GM19452 (cell line): ENCODE results near the gene APOO.
"Not testable (repeated sequence)": the region's sequence is repeated elsewhere in the genome, so short reads cannot be mapped to it uniquely, and the experiment has no call there.

Experiments used
- ATAC-seq: cut with Tn5 transposase; IDR thresholded peaks from one replicate; pipeline ENCODE4 v1.9.1; 2021; ENCODE audit not compliant: unreplicated experiment

Gene APOO

GRCh38 chrX:23861952-23862351 lies 45.8 kb downstream of the APOO start:
- ATAC-seq = not testable (repeated sequence)

- ATAC-seq = no peak
These were observed 46.4 kb downstream of the APOO start for GRCh38 chrX:23861215-23861896.

GRCh38 chrX:23859238-23859637 lies 48.5 kb downstream of the APOO start:
- not testable (repeated sequence) for ATAC-seq

GRCh38 chrX:23857935-23858334 lies 49.8 kb downstream of the APOO start:
- no peak for ATAC-seq

GRCh38 chrX:23857363-23857762 lies 50.4 kb downstream of the APOO start:
- ATAC-seq = no peak

GRCh38 chrX:23855569-23855968 lies 52.2 kb downstream of the APOO start:
- ATAC-seq = no peak

- ATAC-seq = no peak
These were observed 52.8 kb downstream of the APOO start for GRCh38 chrX:23854945-23855344.

GRCh38 chrX:23854122-23854521 lies 53.6 kb downstream of the APOO start:
- ATAC-seq = no peak

GRCh38 chrX:23851544-23851943 lies 56.2 kb downstream of the APOO start:
- no peak for ATAC-seq

GRCh38 chrX:23849241-23849640 lies 58.5 kb downstream of the APOO start:
- no peak for ATAC-seq

- no peak for ATAC-seq
These were observed 62.4 kb downstream of the APOO start for GRCh38 chrX:23845351-23845817.

- no peak for ATAC-seq
These were observed 63.1 kb downstream of the APOO start for GRCh38 chrX:23844502-23845138.

GRCh38 chrX:23841847-23842522 lies 65.8 kb downstream of the APOO start:
- no peak for ATAC-seq

- ATAC-seq = no peak
These were observed 67.1 kb downstream of the APOO start for GRCh38 chrX:23840674-23841073.

GRCh38 chrX:23838953-23839352 lies 68.8 kb downstream of the APOO start:
- ATAC-seq = no peak

- no peak for ATAC-seq
These were observed 75.0 kb downstream of the APOO start for GRCh38 chrX:23832721-23833120.

- no peak for ATAC-seq
These were observed 78.9 kb downstream of the APOO start for GRCh38 chrX:23828881-23829280.

GRCh38 chrX:23826653-23827052 lies 81.1 kb downstream of the APOO start:
- no peak for ATAC-seq

GRCh38 chrX:23826216-23826615 lies 81.5 kb downstream of the APOO start:
- ATAC-seq = no peak

GRCh38 chrX:23825675-23826074 lies 82.1 kb downstream of the APOO start:
- ATAC-seq = no peak

GRCh38 chrX:23822841-23823240 lies 84.9 kb downstream of the APOO start:
- ATAC-seq = no peak

- ATAC-seq = no peak
These were observed 85.3 kb downstream of the APOO start for GRCh38 chrX:23822397-23822796.
